ENCODE measurements around the gene ACTR3C.

ACTR3C gene

DNA sequence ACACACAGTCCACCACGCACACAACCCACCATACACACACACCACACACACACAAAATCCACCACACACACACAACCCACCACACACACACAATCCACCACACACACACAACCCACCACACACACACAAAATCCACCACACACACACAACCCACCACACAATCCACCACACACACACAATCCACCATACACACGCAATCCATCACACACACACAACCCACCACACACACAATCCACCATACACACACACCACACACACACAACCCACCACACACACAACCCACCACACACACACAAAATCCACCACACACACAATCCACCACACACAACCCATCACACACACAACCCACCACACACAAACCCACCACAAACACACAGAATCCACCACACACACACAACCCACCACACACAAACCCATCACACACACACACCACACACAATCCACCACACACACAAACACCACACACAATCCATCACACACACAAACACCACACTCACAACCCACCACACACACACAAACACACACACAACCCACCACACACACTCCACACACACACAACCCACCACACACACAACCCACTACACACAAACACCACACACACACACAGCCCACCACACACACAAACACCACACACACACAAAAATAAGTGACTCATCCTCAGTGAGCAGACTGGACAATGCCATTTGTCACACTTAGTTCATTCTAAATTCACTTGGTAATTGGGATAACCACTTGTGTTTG is 36.4 kb upstream of the ACTR3C start:
- DNase-seq (ENCODE audit: low spot score) (no peak), FAIRE-seq (no peak)

DNA sequence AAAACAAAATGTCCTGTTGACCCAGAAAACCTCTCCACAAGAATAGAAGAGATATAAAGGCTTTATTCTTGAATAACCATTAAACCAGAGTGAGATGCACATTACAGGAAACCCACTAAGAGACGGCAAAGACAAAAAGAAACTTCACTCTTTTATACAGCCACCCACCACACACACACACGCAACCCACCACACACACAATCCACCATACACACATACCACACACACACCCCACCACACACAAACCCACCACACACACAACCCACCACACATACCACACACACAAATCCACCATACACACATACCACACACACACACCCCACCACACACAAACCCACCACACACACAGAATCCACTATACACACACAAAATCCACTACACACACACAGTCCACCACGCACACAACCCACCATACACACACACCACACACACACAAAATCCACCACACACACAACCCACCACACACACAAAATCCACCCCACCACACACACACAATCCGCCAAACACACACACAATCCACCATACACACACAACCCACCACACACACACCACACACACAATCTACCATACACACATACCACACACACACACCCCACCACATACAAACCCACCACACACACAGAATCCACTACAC is 35.8 kb upstream of the ACTR3C start:
- DNase-seq (ENCODE audit: low spot score) (no peak), FAIRE-seq (no peak)

- FAIRE-seq: no peak
- DNase-seq (ENCODE audit: low spot score): no peak
Observed at GRCh38 chr7:150358433-150358832, 35.1 kb upstream of the ACTR3C start.

GRCh38 chr7:150357771-150358427 is 34.6 kb upstream of the ACTR3C start:
- no peak for FAIRE-seq
- peak; percentile 60 for DNase-seq (ENCODE audit: low spot score)

- no peak for DNase-seq (ENCODE audit: low spot score)
Observed at GRCh38 chr7:150357270-150357669, 33.9 kb upstream of the ACTR3C start.

DNA sequence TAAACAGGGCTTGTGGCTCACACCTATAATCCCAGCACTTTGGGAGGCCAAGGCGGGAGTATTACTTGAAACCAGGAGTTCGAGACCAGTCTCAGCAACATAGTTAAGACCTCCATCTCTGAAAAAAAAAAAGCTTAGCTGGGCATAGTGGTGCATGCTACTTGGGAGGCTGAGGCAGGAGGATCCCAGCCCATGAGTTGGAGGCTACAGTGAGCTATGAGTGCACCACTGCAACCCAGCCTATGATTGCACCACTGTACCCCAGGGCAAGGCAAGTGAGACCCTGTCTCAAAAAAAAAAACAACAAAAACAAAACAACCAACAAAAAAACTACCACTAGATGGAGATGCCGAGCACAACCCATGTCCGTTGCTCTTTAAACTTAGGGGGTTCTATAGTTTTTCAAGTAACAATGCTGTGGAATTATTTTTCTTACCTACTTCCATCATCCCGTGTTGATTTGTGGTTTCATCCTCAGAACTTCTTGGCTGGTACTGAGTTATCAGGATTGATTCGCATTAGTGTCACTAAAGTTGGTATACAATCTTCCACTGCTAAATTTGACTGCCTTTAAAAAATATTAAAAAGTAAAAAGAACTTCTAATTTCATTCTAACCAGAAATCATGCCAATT is 33.0 kb upstream of the ACTR3C start:
- DNase-seq (ENCODE audit: low spot score): no peak
- no peak for FAIRE-seq

More at GRCh38 chr7:150357270-150357669, 33.9 kb upstream of the ACTR3C start:
- no peak for FAIRE-seq

- FAIRE-seq (no peak), DNase-seq (ENCODE audit: low spot score) (no peak)
Observed at GRCh38 chr7:150355666-150356059, 32.3 kb upstream of the ACTR3C start.

- FAIRE-seq (no peak), DNase-seq (ENCODE audit: low spot score) (no peak)
Observed at GRCh38 chr7:150351587-150352194, 28.3 kb upstream of the ACTR3C start.

DNA sequence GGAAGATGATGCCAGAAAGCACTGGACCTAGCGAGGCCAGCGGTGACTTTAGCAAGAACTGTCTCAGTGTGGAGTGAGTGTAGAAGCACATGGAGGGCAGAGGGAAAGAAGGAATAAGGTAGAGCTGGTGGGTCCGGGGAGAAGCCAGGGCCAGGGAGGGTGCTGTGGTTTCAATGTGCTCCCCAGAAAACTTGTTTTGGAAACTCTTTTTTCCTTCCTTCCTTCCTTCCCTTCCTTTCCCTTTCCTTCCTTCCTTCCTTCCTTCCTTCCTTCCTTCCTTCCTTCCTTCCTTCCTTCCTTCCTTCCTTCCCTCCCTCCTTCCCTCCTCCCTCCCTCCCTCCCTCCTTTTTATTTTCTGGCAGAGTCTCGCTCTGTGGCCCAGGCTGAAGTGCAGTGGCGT is 23.6 kb upstream of the ACTR3C start:
- DNase-seq (ENCODE audit: low spot score): no peak
- no peak for FAIRE-seq

DNA sequence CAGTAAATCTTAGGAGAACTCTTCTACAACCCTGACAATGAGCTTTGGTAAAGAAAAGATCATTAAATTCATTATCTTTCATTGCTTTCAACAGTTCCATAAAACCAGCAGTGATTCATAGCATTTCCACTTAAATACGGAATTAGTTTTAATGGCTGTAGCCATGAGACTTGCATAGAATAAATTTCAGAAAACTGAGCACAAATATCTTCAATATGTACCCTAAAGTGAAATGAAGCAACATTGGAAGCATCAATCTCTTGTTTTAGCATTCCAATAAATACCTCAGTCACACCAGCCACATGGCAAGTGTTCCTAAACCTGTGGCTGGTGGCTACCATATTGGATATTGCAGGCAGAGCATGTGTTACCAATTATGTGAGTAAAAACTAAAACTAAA is 21.7 kb upstream of the ACTR3C start:
- DNase-seq (ENCODE audit: low spot score) (no peak), FAIRE-seq (no peak)

DNA sequence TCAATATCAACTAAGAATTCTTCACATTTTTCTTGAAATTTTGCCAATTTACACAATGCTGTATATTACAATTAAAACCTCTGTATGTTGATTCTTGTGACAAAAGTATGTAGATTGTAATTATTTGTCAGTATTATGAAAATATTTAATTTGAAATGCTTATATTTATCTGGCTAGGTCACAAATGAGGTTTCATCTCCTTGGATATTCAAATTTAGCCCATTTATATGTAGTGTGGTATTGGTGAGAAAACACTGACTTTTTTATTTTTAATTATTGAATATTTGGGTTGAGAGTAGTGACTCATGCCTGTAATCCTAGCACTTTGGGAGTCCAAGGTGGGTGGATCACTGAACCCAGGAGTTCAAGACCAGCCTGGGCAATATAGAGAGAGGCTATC is 21.0 kb upstream of the ACTR3C start:
- peak; percentile 50 for FAIRE-seq
- no peak for DNase-seq (ENCODE audit: low spot score)

DNA sequence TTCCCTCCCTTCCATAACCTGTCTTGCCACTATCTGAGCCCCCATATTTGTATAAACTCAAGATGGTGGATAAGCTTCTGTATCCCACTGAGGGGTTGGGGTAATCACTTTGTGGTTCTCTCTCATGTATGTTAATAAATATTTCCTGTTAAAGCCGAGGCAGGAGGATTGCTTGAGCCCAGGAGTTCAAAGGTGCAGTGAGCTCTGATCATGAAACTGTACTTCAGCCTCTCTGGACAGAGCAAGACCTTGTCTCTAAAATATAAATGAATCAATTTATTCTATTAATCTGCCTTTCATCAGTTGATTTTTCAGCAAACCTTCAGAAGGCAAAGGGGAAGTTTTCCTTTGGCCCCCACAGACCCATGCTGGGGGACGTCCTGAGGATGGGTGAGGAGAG is 19.9 kb upstream of the ACTR3C start:
- DNase-seq (ENCODE audit: low spot score) (no peak), FAIRE-seq (no peak)

DNA sequence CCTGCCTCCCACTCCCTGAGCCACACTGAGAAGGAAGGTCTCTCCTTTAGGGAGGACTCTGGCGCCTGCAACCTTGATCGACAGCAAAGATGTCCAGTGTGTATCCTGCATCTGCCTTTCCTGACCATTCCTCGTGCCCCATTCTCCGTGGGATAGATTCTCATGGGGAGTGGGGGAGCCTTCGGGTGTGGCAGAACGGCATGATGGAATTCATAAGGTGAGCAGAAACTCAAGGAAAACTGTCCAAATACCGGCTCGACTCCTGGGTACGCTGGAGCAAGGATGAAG is 18.7 kb upstream of the ACTR3C start:
- FAIRE-seq (no peak), DNase-seq (ENCODE audit: low spot score) (no peak)

GRCh38 chr7:150341263-150342120 is 18.1 kb upstream of the ACTR3C start, which contains the start of gene RARRES2:
Gene RARRES2 (minus strand): TSS chr7:150341629. CDS start chr7:150340609, 1,020 bp downstream.
- FAIRE-seq: no peak

DNA sequence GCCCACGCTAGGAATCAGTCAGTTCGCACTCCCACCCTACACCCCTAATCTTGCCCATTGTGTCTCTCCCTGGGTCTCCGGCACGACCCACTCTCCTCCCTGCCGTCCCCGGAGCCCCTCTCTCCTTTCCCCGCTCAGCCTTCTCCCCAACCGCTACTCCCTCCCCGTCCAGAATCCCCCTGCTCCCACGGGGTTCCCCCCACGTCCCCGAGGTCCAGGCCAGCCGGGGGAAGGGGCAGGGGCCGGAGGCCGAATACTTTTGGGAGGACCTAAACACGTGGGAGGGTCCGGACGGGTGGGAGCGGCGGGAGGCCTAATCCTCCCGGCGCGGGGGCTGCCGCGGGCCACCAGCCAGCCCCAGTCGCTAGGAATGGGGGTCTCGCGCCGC is 17.5 kb upstream of the ACTR3C start:
- no peak for DNase-seq (ENCODE audit: low spot score)
- FAIRE-seq: no peak

More at GRCh38 chr7:150341263-150342120, 18.1 kb upstream of the ACTR3C start, which contains the start of gene RARRES2:
- DNase-seq (ENCODE audit: low spot score): peak; percentile 40

DNA sequence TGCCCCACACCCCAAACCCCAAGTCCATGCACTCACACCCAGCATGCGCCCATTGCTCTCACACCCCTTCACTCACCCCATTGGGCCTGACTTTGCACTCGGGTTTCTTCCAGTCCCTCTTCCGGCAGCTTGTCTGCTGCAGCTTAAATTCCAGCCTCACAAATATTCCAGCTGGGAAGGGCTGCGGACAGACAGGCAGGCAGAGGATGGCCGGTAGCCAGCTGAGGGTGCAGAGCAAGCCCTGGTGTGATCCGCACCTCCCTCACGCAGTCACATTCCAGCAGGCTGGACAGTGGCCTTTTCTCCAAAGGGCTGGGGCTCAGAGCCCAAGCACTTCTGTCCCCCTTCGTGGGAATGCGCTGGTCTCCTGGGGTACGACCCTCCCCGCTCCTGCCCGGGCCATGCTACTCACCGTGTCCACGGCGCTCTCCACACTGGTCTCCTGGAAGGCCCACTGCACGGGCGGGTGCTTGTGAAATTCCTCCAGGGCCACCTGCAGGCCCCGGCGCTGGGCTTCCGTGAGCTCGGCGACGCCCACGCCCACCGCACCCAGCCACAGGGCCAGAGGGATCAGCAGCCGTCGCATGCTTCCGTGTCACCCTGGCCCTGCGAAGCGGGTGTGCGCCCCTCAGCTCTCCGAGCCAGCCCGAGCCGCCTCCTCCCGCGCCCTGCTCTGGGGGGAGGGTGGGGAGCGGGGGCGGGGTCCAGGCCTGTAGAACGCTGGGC is 16.8 kb upstream of the ACTR3C start:
- DNase-seq (ENCODE audit: low spot score): peak; percentile 84
- FAIRE-seq: peak; percentile 71

GRCh38 chr7:150339409-150339809 is 16.1 kb upstream of the ACTR3C start:
- peak; percentile 98 for DNase-seq (ENCODE audit: low spot score)
- peak; percentile 99 for FAIRE-seq

DNA sequence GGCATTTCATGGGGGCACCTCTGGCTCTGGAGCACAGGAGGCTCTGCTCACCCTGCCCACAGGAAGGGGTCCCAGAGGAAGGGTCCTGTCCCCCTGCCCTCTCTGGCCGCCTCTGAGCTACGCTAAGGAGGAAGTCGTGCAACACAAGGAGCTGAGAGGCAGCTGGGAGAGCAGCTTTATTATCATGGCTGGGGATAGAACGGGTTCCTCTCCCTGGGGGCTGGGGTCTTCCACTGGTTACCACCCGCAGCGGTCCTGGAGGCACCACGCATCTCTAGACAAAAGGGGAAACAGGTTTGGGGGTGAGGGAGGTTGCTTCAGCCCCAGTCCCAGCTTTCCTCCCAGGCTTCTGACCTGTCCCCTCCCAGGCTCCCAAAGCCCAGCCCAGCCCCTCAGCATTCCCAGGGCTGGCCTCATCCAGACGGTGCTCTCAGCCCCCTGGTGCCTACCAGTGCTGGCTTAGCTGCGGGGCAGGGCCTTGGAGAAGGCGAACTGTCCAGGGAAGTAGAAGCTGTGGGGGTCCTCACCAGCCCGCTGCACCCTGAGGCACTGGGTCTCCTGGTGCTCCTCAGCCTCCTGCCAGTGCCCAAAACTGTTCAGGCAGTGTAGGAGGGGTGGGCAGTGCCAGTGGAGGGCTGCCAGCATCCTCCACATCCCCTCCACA is 15.0 kb upstream of the ACTR3C start:
- DNase-seq (ENCODE audit: low spot score) (no peak), FAIRE-seq (no peak)

DNA sequence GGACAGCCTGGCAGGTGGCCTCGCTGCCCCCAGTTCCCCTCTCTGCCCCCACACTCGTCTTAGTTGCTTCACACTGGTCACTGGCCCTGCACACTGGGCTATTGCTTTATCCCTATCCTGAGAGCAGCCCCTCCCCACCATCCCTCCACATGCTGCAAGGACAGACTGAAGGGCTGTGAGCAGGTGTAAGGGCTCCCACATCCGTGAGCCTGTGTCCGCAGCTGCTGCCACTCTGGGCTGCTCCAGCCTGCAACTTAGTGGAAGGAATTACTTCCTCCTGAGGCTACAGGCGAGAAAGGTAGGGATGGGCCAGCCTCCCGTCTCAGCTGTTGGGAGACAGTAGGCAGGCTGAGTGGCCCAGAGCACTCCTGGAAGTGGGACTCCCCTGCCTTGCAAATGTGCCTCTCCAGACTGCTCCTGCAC is 14.3 kb upstream of the ACTR3C start:
- DNase-seq (ENCODE audit: low spot score): no peak
- no peak for FAIRE-seq

DNA sequence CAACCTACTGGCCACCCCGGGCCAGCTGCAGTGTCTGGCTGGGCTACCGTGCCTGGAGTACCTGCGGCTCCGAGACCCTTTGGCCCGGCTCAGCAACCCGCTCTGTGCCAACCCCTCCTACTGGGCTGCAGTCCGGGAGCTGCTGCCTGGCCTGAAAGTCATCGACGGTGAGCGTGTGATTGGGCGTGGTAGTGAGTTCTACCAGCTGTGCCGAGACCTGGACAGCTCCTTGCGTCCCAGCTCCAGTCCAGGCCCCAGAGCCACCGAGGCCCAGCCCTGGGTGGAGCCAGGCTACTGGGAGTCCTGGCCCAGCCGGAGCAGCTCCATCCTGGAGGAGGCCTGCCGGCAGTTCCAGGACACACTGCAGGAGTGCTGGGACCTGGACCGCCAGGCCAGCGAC is 13.8 kb upstream of the ACTR3C start:
- no peak for FAIRE-seq
- DNase-seq (ENCODE audit: low spot score): no peak
